Right lobe of liver (tissue), 6 donors: ENCODE measurements around the gene ATG4C. TPM values are rescaled to one million over a fixed set of nuclear protein-coding genes. Genes with fewer than 3 reads are reported as not detected.

Source experiments
- ATAC-seq, 4 donors: fragments of 200-7000 bp; cut with Tn5 transposase; one replicate each; pipeline ENCODE4 v1.9.1; 2020; ENCODE audit warnings: mild to moderate bottlenecking in 4 of 4, moderate library complexity in 4 of 4
- DNase-seq, 3 donors: peaks; one replicate each; pipeline ENCODE4 v3.0.0-alpha.2; 2020
- H3K27ac ChIP-seq, 3 donors: fragments of 200-600 bp; one replicate each; pipeline ENCODE4 v1.8.0; 2022
- H3K27me3 ChIP-seq, 2 donors: fragments of 200-600 bp; one replicate each; pipeline ENCODE4 v1.8.0; 2022
- H3K36me3 ChIP-seq, 4 donors: fragments of 200-600 bp; sonication (generic) in 1 of 4; one replicate each; pipeline versions ENCODE4 v1.5.1 to v1.8.0; 2017 to 2022; ENCODE audit warnings: control low read depth in 1 of 4
- H3K4me1 ChIP-seq, 4 donors: fragments of 200-600 bp; sonication (generic) in 1 of 4; one replicate each; pipeline versions ENCODE4 v1.5.1 to v1.8.0; 2017 to 2022; ENCODE audit warnings: control low read depth in 1 of 4
- H3K4me3 ChIP-seq, 3 donors: fragments of 200-600 bp; one replicate each; pipeline ENCODE4 v1.8.0; 2022
- H3K9me3 ChIP-seq, 4 donors: fragments of 200-600 bp; sonication (generic) in 1 of 4; one replicate each; pipeline versions ENCODE4 v1.5.1 to v1.8.0; 2017 to 2022; ENCODE audit warnings: control low read depth in 1 of 4
- CTCF ChIP-seq, 4 donors: fragments of 200-600 bp in 3 of 4; fragments of 450-650 bp in 1 of 4; IDR thresholded peaks; one replicate each; pipeline versions ENCODE4 v1.5.1 to v1.8.0; 2016 to 2022; ENCODE audit warnings: antibody characterized with exemption in 4 of 4, mild to moderate bottlenecking in 2 of 4
- POLR2A ChIP-seq: fragments of 450-650 bp; IDR thresholded peaks from one replicate; pipeline ENCODE4 v1.6.1; 2017; ENCODE audit warnings: antibody characterized with exemption, mild to moderate bottlenecking
- WGBS: methylation state at CpG from one replicate; pipeline ENCODE4 v1.1.6; 2018; ENCODE audit warnings: low coverage, low lambda C conversion rate; ENCODE audit not compliant: insufficient coverage; ENCODE audit errors: missing lambda C conversion rate; 5-methylcytosine and 5-hydroxymethylcytosine counted together
- intact Hi-C, 2 donors: fragments of 100-400 bp; cut with DNase I; formaldehyde crosslinking; loops; one replicate each; pipeline versions ENCODE4 v1.11.2 to v1.14.1; 2022
- total RNA-seq, 6 experiments: library from RNA; depleted of rRNA in 2 of 6; stranded (reverse); fragments of >200 nt in 2 of 6; fragmentation: NEBNext Ultra II Directional in 3 of 6; extraction: Animal tissue kit (Norgen Biotek cat#: 25700) in 3 of 6; gene quantifications; one replicate each; pipeline versions ENCODE4 v1.1.0 to v1.2.4, GENCODE V29; 2016 to 2023
- donor health status: DM: no; HTN: yes; CAD: no.
- donor health status: DM: no; HTN: no; CAD: no.
- donor health status: DM: no; HTN: no; CAD: no.
- donor health status: DM: no; HTN: yes; CAD: no.
- donor health status: DM: no; HTN: yes; CAD: no.

The ATG4C gene
- total RNA-seq, 6 experiments from 2014 or later, result 3.8 to 10.1 (median 6.3) TPM

DNA sequence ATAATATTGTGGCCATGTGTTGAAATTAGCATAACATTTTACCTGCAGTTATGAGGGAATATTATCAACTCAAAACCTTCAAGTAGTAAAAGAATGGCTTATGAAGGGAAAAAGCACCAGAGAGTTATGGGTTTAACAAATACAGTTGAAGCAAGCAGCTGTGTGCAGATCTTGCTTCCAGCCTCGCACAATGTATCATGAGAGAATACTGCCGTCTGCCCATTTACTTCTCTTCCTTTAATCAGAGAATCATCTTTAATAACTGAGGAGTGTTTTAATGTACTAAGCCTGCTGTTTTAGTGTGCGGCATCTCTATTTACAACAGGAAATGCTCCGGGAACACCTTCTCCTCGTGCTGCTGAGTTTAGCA is 120.9 kb downstream of the ATG4C start:
- Histone ChIP-seq H3K27ac (no peak overlapping the region), H3K4me3 (no peak overlapping the region), H3K4me1 (no peaks in the 10 kb centered on the region), H3K9me3 (no peaks in the 10 kb centered on the region), H3K36me3 (no peaks in the 10 kb centered on the region), H3K27me3 (no peaks in the 10 kb centered on the region)
- ATAC-seq (no peak), DNase-seq (no peak)
- 84% methylated on average over 5 of the region's 5 CpGs for WGBS
- no peak for TF ChIP-seq POLR2A
- TF ChIP-seq CTCF (IDR thresholded peaks at IDR 0.05), result no peak
- intact Hi-C loops, result no loop called here

DNA sequence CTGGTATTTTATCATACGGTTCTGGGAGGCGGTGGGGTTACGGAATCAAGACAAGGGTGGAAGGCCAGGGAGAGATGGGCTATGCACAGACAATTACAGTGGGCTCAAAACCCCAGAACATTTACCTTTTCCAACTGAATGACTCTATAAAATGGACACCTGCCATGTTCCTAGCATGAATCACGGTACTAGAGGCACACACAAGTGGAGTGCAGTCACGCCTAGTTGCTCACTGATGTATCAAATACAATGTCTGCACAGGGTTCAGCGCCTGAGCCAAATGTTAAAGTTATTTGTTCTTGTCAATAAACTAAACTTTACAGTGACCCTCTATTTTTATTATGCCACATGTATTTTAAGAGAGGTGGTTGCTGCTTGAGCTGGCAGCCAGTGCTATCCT is 121.4 kb downstream of the ATG4C start:
- TF ChIP-seq POLR2A, result no peak
- TF ChIP-seq CTCF (IDR thresholded peaks at IDR 0.05), result no peak
- ATAC-seq, result no peak
- 91% methylated on average over 6 of the region's 6 CpGs for WGBS

DNA sequence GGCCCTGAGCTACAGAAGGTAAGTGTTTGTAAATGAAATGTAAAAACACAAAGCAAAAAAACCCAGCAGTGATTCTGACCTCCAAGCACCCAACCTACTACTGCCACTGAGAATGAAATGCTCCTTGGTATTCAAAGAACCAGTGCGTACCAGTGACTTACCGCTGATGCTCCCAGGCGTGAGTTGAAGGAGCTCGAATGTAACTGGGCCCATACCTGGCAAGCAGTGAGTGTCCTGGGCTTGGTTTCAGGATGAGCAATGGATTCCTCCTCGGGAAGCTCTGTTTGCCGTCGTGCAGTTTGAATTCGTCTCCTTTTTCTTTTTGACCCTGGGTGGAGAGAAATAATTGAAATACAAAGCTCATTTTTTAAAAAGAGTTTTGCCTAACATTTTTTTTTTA is 121.9 kb downstream of the ATG4C start:
- Histone ChIP-seq H3K4me1 (no peaks in the 10 kb centered on the region), H3K4me3 (no peak overlapping the region), H3K27ac (no peak overlapping the region), H3K9me3 (no peaks in the 10 kb centered on the region), H3K27me3 (no peaks in the 10 kb centered on the region), H3K36me3 (no peaks in the 10 kb centered on the region)
- DNase-seq (no peak), ATAC-seq (no peak)
- no peak for TF ChIP-seq POLR2A
- no peak for TF ChIP-seq CTCF (IDR thresholded peaks at IDR 0.05)
- intact Hi-C loops, result no loop called here
- 90% methylated on average over 8 of the region's 8 CpGs for WGBS

More for the DNA sequence above, 121.4 kb downstream of the ATG4C start:
- Histone ChIP-seq H3K4me3 (no peak overlapping the region), H3K36me3 (no peaks in the 10 kb centered on the region), H3K4me1 (no peaks in the 10 kb centered on the region), H3K27me3 (no peaks in the 10 kb centered on the region), H3K27ac (no peak overlapping the region), H3K9me3 (no peaks in the 10 kb centered on the region)
- intact Hi-C loops, result no loop called here
- no peak for DNase-seq

DNA sequence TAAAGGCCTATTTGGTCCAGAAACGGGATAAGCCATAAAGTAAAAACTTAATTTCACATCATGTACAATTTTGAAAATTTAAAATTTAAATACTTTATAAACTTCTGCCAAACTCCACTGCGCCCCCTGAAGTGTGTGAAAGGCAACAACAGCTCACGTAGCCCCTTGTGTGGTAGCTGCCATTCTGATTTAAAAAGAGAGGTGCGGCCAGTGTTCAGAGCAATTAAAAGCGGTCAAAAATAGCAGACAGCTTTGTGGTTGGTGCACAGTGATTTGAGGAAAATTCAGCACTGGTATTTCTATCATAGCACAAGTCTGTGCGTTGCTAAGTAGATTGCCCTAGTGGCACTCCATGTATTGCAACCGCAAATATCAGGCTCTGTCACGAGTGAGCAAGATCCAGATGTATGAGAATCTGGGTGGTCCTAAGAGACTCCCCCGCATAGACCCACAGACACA is 122.5 kb downstream of the ATG4C start:
- Histone ChIP-seq H3K4me1 (no peaks in the 10 kb centered on the region), H3K36me3 (no peaks in the 10 kb centered on the region), H3K4me3 (no peak overlapping the region), H3K27me3 (no peaks in the 10 kb centered on the region), H3K9me3 (no peaks in the 10 kb centered on the region), H3K27ac (no peak overlapping the region)
- TF ChIP-seq CTCF (IDR thresholded peaks at IDR 0.05) (peak in 3 of 4 donors; percentile 7 to 18 (median 18)), POLR2A (no peak)
- DNase-seq, result no peak
- intact Hi-C loops, result no loop called here
- no peak for ATAC-seq
- 40% methylated on average over 8 of the region's 9 CpGs for WGBS

GRCh38 chr1:62908168-62908695 is 124.3 kb downstream of the ATG4C start:
- intact Hi-C loops, result no loop called here
- 42% methylated on average over 2 of the region's 2 CpGs for WGBS

More at GRCh38 chr1:62908168-62908695, 124.3 kb downstream of the ATG4C start:
- ATAC-seq, result no peak
- Histone ChIP-seq H3K4me1 (no peaks in the 10 kb centered on the region), H3K36me3 (no peaks in the 10 kb centered on the region), H3K9me3 (no peaks in the 10 kb centered on the region), H3K27ac (no peak overlapping the region), H3K4me3 (no peak overlapping the region), H3K27me3 (no peaks in the 10 kb centered on the region)
- TF ChIP-seq CTCF (IDR thresholded peaks at IDR 0.05), result no peak
- no peak for TF ChIP-seq POLR2A
- DNase-seq, result no peak
